Measurements from ENCODE around the gene FANCI. TPM values are rescaled to one million over a fixed set of nuclear protein-coding genes. Genes with fewer than 3 reads are reported as not detected.

The FANCI gene
- total and polyA plus RNA-seq, 2 of the 13 experiments (the other 11 are each of a cell fraction or from before 2014, with no cell fraction given) = 15.7 to 68.8 TPM

DNA sequence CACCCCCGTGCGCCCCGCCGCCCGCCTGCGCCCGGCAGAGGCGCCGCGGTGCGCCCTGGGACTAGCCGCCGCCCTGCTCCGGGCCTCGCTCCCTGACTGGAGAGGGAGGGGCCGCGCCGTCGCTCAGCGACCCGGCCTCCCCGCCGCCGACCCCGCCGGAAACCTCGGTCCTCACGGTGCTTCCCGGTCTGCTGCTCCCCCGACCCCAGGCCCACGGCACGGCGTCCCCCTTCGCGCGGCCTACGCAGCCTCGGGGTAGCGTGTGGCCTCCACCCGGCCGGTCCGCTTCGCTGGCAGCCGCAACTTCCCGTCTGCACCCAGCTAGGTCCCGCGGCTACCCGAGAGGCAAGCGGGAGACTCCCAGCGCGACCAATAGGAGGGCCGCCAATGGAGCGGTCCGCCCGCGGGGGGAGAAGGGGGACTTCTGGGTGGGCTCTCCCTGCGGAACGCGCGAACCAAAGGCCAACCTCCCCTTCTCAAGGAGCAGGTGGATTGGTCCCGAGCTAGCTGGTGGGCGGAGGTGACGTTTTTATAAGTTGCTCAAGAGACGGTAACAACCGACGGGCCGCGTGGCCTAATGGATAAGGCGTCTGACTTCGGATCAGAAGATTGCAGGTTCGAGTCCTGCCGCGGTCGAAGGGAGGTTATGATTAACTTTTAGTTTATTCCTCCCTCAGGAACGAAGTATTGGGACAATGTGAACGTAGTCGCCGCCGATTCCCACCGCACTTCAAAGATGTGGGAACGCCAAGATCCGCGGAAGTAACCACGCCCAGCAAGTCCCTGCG is 90.9 kb downstream of the FANCI start, which contains the start of gene POLG (continued):
- TF ChIP-seq, protein P1, sequence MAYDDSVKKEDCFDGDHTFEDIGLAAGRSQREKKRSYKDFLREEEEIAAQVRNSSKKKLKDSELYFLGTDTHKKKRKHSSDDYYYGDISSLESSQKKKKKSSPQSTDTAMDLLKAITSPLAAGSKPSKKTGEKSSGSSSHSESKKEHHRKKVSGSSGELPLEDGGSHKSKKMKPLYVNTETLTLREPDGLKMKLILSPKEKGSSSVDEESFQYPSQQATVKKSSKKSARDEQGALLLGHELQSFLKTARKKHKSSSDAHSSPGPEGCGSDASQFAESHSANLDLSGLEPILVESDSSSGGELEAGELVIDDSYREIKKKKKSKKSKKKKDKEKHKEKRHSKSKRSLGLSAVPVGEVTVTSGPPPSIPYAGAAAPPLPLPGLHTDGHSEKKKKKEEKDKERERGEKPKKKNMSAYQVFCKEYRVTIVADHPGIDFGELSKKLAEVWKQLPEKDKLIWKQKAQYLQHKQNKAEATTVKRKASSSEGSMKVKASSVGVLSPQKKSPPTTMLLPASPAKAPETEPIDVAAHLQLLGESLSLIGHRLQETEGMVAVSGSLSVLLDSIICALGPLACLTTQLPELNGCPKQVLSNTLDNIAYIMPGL (CRISPR knock-in tag; IDR thresholded peaks at IDR 0.05; ENCODE audit: borderline replicate concordance in 1 of 2, low read depth in 1 of 2) = peak; percentile 99 to 100
- TF ChIP-seq, protein P2, sequence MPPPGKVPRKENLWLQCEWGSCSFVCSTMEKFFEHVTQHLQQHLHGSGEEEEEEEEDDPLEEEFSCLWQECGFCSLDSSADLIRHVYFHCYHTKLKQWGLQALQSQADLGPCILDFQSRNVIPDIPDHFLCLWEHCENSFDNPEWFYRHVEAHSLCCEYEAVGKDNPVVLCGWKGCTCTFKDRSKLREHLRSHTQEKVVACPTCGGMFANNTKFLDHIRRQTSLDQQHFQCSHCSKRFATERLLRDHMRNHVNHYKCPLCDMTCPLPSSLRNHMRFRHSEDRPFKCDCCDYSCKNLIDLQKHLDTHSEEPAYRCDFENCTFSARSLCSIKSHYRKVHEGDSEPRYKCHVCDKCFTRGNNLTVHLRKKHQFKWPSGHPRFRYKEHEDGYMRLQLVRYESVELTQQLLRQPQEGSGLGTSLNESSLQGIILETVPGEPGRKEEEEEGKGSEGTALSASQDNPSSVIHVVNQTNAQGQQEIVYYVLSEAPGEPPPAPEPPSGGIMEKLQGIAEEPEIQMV (CRISPR knock-in tag; IDR thresholded peaks at IDR 0.05; ENCODE audit: low read depth) = peak; percentile 55
- no peak for TF ChIP-seq ZFYVE20 (CRISPR knock-in tag; IDR thresholded peaks at IDR 0.05; ENCODE audit: borderline replicate concordance, low read depth)
- no peak for TF ChIP-seq ZNF33A (CRISPR knock-in tag; IDR thresholded peaks at IDR 0.05; ENCODE audit: borderline replicate concordance)
- TF ChIP-seq ZNF232 (CRISPR knock-in tag; IDR thresholded peaks at IDR 0.05; ENCODE audit: borderline replicate concordance) = peak; percentile 86
- TF ChIP-seq ZNF549 (CRISPR knock-in tag; IDR thresholded peaks at IDR 0.05) = no peak
- TF ChIP-seq, protein P3, sequence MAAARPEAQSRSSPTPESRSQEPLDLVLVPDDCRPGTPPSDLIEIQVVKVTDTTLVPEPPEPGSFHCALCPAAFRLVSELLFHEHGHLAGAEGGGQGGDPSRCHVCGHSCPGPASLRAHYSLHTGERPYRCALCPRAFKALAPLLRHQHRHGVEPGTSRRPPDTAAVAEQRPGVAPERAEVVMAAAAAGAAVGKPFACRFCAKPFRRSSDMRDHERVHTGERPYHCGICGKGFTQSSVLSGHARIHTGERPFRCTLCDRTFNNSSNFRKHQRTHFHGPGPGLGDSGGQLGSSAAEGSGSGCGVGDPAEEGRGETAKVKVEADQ (CRISPR knock-in tag; IDR thresholded peaks at IDR 0.05; ENCODE audit: borderline replicate concordance) = peak; percentile 95
- TF ChIP-seq KLF9 (CRISPR knock-in tag; IDR thresholded peaks at IDR 0.05; ENCODE audit: low read depth) = peak; percentile 95
- TF ChIP-seq ZFP36L1 (CRISPR knock-in tag; IDR thresholded peaks at IDR 0.05) = no peak; the same call in 1 of the 2 replicates
- TF ChIP-seq ZNF121 (CRISPR knock-in tag; IDR thresholded peaks at IDR 0.05) = peak; percentile 63; the same call in 1 of the 2 replicates
- TF ChIP-seq ZNF878 (CRISPR knock-in tag; IDR thresholded peaks at IDR 0.05) = peak; percentile 83
- TF ChIP-seq XBP1 (CRISPR knock-in tag; IDR thresholded peaks at IDR 0.05) = no peak; the same call in 1 of the 2 replicates
- no peak for TF ChIP-seq ZZZ3 (CRISPR knock-in tag; IDR thresholded peaks at IDR 0.05; ENCODE audit: borderline replicate concordance)
- TF ChIP-seq ZNF672 (CRISPR knock-in tag; IDR thresholded peaks at IDR 0.05) = 0 out of 2 replicates have a peak, but pooled peaks have one; percentile 37
- TF ChIP-seq, protein P4, sequence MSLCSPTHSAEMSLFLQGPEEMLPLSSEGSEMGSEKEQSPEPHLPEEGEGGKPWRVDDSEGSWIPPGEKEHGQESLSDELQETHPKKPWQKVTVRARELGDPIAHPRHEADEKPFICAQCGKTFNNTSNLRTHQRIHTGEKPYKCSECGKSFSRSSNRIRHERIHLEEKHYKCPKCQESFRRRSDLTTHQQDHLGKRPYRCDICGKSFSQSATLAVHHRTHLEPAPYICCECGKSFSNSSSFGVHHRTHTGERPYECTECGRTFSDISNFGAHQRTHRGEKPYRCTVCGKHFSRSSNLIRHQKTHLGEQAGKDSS (CRISPR knock-in tag; IDR thresholded peaks at IDR 0.05; ENCODE audit: borderline replicate concordance, low read depth) = peak; percentile 54; the same call in 1 of the 2 replicates
- TF ChIP-seq, protein P5, sequence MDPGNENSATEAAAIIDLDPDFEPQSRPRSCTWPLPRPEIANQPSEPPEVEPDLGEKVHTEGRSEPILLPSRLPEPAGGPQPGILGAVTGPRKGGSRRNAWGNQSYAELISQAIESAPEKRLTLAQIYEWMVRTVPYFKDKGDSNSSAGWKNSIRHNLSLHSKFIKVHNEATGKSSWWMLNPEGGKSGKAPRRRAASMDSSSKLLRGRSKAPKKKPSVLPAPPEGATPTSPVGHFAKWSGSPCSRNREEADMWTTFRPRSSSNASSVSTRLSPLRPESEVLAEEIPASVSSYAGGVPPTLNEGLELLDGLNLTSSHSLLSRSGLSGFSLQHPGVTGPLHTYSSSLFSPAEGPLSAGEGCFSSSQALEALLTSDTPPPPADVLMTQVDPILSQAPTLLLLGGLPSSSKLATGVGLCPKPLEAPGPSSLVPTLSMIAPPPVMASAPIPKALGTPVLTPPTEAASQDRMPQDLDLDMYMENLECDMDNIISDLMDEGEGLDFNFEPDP (CRISPR knock-in tag; conservative IDR thresholded peaks at IDR 0.05) = no peak
- TF ChIP-seq MED8 (CRISPR knock-in tag; IDR thresholded peaks at IDR 0.05; ENCODE audit: insufficient replicate concordance) = peak; percentile 35
- no peak; the same call in 1 of the 2 replicates for TF ChIP-seq ZNF678 (CRISPR knock-in tag; IDR thresholded peaks at IDR 0.05)
- TF ChIP-seq, protein P6, sequence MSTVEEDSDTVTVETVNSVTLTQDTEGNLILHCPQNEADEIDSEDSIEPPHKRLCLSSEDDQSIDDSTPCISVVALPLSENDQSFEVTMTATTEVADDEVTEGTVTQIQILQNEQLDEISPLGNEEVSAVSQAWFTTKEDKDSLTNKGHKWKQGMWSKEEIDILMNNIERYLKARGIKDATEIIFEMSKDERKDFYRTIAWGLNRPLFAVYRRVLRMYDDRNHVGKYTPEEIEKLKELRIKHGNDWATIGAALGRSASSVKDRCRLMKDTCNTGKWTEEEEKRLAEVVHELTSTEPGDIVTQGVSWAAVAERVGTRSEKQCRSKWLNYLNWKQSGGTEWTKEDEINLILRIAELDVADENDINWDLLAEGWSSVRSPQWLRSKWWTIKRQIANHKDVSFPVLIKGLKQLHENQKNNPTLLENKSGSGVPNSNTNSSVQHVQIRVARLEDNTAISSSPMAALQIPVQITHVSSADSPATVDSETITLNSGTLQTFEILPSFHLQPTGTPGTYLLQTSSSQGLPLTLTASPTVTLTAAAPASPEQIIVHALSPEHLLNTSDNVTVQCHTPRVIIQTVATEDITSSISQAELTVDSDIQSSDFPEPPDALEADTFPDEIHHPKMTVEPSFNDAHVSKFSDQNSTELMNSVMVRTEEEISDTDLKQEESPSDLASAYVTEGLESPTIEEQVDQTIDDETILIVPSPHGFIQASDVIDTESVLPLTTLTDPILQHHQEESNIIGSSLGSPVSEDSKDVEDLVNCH (CRISPR knock-in tag; IDR thresholded peaks at IDR 0.05) = no peak

Measured in HepG2 (cell line).